Measurements from ENCODE around the gene PCCA.
A peak's percentile ranks its signal among the peaks of the same experiment; 100 is the strongest.
"Not testable (repeated sequence)": the region's sequence is repeated elsewhere in the genome, so short reads cannot be mapped to it uniquely, and the experiment has no call there.

Gene PCCA

GRCh38 chr13:100510208-100510957, 421.5 kb downstream of the PCCA start:
- DNase-seq (ENCODE audit: low read depth) = no peak

GRCh38 chr13:100511466-100511865, 422.6 kb downstream of the PCCA start:
- no peak for DNase-seq (ENCODE audit: low read depth)

DNA sequence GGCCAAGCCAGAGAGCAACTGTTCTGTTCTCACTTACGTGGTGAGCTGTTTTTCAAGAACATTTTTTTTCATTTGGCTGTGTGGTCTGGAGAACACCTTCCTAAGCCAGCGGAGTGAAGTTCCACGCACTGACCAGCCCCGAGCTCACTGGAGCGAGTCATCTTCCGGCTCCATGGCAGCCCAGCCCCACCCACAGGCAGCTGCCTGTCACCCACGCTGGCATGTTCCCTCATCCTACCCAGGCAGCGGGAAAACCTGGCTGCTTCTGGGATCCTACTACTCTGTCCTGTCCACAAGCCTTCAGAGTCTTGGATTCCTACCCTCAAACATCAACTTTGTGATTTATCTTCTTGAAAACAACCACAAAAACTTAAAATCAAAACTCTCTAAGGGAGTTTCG, 423.5 kb downstream of the PCCA start:
- no peak for DNase-seq (ENCODE audit: low read depth)

- DNase-seq (ENCODE audit: low read depth) = no peak
Measured at GRCh38 chr13:100513171-100513570, 424.3 kb downstream of the PCCA start.

DNA sequence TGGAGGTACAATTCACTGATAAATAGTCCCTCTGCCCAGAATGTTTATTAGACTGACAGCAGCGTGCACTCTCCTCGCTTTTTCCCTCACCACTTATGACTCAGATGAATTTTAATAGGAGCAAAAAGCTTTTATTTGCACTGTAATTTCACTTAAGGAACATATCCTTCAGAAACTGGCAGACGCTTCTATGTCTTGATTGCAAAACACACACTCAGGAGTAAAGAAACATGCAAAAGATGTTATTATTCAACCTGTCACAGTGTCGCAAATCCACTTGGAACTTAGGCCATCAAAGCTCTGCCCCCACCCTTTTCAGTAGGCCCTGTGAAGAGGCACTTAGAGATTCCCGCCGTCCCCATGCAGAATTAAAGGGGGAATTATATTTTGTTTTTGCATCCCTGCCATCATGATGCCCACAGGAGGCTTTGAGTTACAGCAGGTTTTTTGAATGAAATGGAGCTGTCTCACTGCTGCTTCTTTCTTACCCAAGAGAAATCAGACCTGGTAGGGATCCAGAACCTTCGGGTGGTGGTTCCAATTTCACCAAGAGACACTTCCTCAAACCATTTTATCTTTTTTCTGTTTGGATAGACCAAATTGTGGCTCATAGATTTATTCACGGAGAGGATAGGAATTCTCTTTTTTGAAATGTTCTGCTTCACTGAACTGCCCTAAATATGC, 425.2 kb downstream of the PCCA start:
- no peak for DNase-seq (ENCODE audit: low read depth)

- peak; percentile 55 for DNase-seq (ENCODE audit: low read depth)
Measured at GRCh38 chr13:100514788-100515409, 426.0 kb downstream of the PCCA start.

- DNase-seq (ENCODE audit: low read depth) = no peak
Measured at GRCh38 chr13:100515410-100515800, 426.5 kb downstream of the PCCA start.

DNA sequence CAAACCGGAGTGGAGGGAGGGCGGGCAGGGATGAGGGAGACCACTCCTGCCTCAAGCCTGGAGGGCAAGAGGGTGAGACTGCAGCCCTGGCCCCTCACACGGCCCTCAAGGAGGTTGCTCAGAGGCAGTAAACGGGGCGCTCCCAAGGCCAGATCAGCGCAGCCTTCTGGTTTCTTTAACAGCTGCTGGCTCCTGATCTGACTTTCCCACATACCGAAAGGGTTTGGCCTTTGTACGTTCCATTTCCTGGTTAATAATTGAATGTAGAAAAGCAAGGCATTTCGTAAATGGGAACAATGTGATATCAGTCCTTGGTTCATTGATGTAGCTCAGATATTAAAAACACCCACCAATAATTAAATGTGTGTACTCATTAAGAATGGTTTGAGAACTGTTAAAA, 428.2 kb downstream of the PCCA start:
- no peak for DNase-seq (ENCODE audit: low read depth)

DNA sequence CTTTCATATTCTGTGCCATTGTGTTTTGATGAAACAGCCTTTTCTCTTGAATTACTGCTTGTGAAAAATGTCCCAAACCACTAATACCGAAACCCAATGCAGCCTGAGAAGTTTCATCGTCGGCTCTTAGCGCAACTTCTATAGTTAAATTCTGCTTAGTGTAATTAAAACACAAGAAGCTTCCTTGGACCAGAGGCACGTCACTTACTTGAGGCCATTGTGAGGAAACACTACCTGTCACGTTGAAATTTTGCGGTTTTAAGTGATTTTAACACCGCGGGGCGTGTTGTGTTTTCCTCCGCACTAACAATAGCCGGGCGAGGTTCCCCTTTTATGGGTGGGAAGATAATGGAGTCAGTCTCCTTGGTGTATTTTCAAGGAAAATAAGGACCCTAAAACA, 428.8 kb downstream of the PCCA start:
- no peak for DNase-seq (ENCODE audit: low read depth)

DNA sequence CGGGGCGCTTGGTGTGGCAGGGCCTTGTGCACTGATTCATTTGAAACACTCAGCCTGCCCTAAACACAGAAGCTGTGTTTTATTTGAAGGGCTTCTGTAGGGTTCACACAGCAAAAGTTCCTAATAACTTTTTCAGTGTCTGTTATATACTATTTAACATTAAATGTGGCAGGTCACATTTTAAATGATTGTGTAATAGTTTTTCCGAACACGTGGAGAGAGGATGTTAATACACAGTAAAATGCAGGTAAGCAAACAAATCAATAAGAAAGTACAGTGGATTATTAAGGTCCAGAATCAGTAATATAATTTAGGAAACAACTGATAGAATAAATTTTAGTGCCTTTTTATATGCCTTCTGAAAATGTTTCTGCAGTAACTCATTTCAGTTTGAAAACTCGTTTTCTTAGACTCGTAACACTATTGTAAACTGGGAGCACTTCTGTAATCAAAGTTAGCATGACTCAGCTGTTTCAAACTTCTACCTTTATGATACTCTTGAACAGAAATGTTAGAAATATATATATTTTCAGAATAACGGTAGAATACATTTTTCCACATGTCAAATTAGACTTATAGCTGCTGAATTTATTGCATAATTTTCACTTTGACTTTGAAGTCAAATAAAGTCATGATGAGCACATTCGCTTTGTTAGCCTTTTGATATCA, 429.6 kb downstream of the PCCA start:
- DNase-seq (ENCODE audit: low read depth) = no peak

DNA sequence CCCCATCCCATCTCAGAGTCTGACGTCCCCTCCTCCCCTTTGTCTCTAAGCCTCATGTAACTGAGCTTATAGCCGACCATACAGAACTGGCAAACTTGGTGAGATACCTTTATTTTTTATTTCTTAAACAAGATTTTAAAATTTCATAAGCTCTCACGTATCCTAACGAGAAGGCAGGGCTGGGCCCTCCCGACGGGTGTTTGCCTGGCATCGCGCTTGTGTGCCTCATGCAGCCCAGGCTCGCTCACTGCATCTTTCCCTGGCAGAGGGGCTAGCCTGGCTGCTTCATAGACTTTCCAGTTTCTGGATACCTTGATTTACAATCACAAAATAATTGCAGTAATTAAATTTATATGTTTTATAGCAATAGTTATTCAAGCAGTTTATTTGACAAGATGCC, 430.7 kb downstream of the PCCA start:
- no peak for DNase-seq (ENCODE audit: low read depth)

- DNase-seq (ENCODE audit: low read depth) = no peak
Measured at GRCh38 chr13:100520936-100521850, 432.3 kb downstream of the PCCA start.

DNA sequence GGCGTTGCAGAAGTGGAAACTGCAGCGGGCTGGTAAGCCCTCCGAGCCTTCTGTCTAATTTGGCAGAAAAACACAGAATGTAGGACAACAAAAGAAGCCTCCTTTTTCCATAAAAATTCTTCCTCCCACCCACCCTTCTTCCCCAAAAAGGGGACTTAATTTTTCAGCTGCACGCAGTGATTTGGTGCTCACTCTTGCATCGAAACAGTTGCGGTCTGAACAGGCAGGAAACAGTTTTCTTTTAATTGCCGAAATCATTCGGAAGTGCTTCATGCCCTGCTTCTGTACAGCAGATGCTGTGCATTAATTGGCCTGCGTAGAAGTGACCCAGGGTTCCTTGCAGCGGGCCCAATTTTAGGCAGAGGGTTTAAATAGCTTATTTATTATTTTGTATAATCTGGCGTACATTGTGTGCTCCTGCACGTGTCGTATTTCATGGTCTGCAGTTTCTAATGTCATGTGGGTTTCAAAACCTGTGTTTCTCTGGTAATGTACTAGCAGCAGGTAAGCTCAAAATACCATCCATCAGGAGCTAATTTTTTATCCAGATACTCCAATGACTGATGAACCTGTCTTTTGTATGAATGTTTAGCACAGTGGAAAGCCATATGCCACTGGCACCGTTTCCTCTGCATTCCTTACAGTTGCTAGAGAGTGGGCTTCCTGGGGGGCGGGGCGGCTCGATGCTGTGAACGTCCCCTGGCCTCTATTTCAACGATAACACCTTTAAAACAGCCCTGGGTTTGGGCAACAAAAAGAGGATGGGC, 433.1 kb downstream of the PCCA start:
- DNase-seq (ENCODE audit: low read depth) = no peak

DNA sequence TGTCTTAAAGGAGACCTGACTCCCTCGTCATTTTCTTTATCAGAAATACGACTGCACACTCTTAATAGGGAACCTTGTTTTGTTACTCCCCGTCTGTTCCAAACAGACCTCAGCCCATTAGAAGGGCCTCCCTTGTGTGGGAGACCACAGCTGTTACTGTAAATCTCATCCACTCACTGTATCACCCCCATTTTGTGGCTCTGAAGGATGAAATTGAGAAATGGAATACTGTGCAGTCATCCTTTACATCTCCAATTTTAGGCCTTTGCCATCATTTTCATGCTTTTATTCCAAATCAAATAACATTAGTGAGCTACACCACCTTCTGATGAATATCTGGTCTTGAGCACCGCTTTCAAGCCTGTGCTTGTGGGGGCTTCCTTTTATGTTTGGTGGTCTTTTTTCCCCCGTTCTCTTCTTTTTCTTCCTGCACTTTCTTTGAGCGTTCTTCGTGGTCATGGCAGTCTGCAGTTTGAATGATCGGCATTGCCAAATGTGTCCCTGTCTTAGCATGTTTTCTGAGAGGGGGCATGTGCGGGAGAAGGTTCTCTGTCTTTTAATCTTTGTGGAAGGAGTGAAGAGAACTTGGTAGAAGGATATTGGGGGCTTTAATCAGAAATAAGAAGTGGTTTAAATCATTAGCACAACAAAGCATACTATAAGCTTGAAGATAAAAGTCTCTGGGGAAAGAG, 433.9 kb downstream of the PCCA start:
- DNase-seq (ENCODE audit: low read depth) = no peak

DNA sequence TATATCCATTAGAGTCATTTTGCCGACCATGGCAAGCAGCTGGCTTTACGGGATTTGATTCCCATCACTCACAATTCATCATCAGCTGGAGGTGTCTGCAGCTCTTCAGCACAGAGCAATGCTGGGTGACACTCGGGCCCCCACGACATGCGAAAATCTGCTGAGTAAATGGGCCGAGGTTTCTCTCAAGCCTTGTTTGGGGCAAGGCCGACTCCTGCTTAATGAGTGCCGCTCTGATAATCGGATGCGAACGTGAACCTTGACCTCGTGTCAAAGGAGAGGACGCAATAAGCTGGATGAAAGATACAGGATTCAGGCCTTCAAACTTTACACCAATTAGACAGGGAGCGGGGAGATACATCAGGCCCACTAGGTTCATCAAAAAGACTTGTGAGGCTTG, 434.5 kb downstream of the PCCA start:
- no peak for DNase-seq (ENCODE audit: low read depth)

DNA sequence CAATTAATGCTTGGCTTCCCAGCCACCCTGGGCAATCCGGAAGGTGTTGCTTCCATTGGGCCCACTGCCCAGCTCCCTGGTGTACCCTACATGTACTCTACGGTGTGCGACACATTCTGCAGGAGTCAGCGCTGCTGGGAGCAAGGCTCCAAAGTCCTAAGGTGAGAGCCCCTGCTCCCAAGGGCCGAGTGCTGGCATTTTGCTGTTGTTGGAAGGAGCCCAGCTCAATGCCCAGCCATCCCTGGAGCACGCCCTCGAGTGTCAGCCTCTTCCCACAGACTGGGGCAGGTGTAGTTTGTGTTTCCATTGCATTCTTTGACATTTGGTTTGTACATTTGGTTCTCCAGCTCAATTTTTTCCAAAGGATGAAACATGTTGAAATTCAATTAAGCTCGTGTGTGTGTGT, 435.1 kb downstream of the PCCA start:
- no peak for DNase-seq (ENCODE audit: low read depth)

DNA sequence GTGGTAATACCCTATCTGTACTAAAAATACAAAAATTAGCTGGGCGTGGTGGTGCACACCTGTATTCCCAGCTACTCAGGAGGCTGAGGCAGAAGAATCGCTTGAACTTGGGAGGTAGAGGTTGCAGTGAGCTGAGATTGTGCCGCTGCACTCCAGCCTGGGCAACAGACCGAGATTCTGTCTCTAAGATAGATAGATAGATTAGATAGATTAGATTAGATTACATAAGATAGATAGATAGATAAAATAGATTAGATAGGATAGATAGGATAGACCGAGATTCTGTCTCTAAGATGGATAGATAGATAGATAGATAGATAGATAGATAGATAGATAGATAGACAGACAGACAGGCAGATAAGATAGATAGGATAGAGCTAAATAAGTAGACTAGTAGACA, 435.8 kb downstream of the PCCA start:
- not testable (repeated sequence) for DNase-seq (ENCODE audit: low read depth)

DNA sequence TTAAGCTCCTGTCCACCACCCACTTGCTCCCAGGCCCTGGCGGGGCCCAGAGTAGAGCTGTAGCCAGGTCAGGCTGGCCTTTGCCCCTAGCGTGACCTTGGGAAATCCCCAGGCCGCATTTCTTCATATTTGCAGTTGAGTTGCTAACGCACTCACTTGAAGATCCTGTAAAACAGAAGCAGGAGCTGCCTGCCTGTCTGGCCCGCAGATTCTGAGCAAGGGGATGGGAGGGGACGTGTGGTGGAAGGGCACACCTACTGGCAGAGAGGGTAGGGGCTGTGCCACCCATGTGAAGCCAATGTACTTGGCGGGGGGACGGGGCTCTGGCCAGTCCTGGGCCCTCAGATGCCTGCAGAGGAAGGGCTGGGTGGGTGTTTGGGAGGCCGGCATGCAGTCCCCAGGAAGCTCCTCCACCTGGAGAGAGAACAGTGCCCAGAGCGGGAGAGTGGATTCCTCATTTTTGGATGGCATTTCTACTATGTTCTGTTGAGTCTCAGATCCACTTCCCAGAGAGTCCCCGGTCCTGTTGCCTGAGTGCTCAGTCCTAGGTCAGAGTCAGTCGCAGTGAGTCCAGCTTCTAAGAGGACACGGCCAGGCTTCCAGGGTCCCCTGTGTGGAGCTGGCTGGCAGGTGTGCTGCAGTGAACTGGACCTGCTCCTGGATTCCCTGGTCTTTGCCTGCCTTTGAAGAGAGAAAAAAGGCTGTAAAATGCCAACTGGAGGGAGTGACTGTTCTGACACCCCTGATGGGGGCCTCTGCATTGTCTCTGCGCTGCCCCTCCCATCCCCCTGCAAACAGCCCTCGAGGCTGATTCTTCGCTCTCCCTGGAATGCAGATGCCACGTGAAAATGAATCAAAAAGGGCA, 436.8 kb downstream of the PCCA start:
- no peak for DNase-seq (ENCODE audit: low read depth)

DNA sequence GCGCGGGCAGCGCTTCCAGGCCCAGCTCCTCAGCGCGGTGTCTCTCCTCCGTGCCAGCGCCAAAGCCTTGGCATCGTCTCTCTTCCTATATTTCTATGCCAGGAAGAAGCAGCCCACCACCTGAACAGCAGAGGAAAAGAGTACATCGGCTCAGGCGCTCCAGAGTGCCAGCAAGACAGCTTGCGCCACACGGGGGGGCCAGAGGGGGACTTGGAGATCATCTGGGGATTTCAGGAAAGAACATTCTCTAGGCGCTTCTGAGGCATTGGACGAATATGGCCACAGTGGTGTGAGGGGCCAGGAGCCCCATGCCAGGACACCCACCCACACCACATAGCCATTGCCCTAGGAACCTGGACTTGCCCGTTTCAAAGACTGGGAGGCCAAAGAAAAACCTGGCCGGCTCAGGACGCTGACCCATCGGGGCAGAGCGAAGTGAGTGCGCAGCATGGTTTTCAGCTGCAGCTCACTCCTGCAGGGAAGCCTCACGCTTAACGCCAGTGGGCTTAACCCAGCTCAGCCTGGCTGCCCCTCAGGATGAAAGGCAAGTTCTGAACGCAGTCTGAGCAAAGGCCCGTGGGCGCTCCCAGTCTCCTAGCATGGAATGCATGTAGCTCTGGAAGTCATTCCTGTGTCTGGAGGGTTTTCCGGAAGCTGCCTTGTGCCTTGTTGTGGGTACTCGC, 437.6 kb downstream of the PCCA start:
- no peak for DNase-seq (ENCODE audit: low read depth)

Data from stimulated activated CD4-positive, alpha-beta T cell treated with anti-CD3 and anti-CD28 coated beads, Interleukin-2, amount 100 ng/mL, for 4 hours (primary cell).